Activated naive CD4-positive, alpha-beta T cell treated with anti-CD3 and anti-CD28 coated beads, Interleukin-2, amount 10 ng/mL, durations not matched to agents 7 days and 5 days (primary cell): ENCODE results near the gene URAD.
"Not testable (repeated sequence)": the region's sequence is repeated elsewhere in the genome, so short reads cannot be mapped to it uniquely, and the experiment has no call there.

Experiments used
- CTCF ChIA-PET: fragments of 350-600 bp; sonication (Branson Sonifier 250); formaldehyde crosslinking; loops from one replicate; lab custom pipeline; 2021; ENCODE audit warnings: antibody characterized with exemption; lab: Charles Lee
- DNase-seq: peaks from one replicate; pipeline ENCODE4 v3.0.0-alpha.2; 2020
- H3K27ac Mint-ChIP-seq: one replicate; pipeline ENCODE4 v1.8.0; 2021; ENCODE audit warnings: mild to moderate bottlenecking, moderate library complexity, mixed read lengths
- H3K27me3 Mint-ChIP-seq: one replicate; pipeline ENCODE4 v1.8.0; 2021; ENCODE audit warnings: mild to moderate bottlenecking, mixed read lengths
- H3K36me3 Mint-ChIP-seq: one replicate; pipeline ENCODE4 v1.8.0; 2021; ENCODE audit warnings: mixed read lengths
- H3K4me1 Mint-ChIP-seq: one replicate; pipeline ENCODE4 v1.8.0; 2021; ENCODE audit warnings: mixed read lengths
- H3K4me3 Mint-ChIP-seq: one replicate; pipeline ENCODE4 v1.8.0; 2021; ENCODE audit warnings: mild to moderate bottlenecking, moderate library complexity, mixed read lengths
- H3K9me3 Mint-ChIP-seq: one replicate; pipeline ENCODE4 v1.8.0; 2021; ENCODE audit warnings: mixed read lengths

URAD gene

GRCh38 chr13:28012896-28013295, 24.4 kb upstream of the URAD start:
- Mint-ChIP-seq H3K36me3 (no peaks in the 10 kb centered on the region), H3K27ac (no peak overlapping the region), H3K4me3 (no peak overlapping the region), H3K4me1 (peaks cover 2% of the 10 kb centered on the region), H3K27me3 (peaks cover 10% of the 10 kb centered on the region), H3K9me3 (no peaks in the 10 kb centered on the region)
- CTCF ChIA-PET: no interaction called here
- DNase-seq: no peak

- Mint-ChIP-seq H3K4me3 (no peak overlapping the region), H3K27ac (no peak overlapping the region), H3K27me3 (peaks cover 10% of the 10 kb centered on the region), H3K4me1 (peaks cover 2% of the 10 kb centered on the region), H3K9me3 (no peaks in the 10 kb centered on the region), H3K36me3 (no peaks in the 10 kb centered on the region)
- CTCF ChIA-PET: no interaction called here
- DNase-seq: no peak
These were observed 23.9 kb upstream of the URAD start for GRCh38 chr13:28012383-28012782.

DNA sequence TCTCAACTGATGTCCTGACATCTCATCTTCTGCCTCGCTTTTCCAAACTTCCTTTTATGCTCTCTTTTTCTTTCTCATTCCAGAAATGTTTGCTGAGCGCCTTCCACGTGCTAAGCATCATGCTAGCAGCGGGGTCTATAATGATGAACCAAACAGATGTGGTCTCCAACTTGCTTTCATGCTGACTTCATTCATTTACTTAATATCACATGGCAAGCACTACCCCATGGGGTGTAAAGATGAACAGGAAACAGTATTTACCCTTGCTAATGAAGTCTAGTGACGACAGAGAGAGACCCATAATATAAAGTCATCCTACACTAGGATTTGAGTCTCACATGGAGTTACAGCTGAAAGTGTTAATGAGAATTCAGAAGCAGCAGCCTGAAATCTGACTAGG, 21.6 kb upstream of the URAD start:
- CTCF ChIA-PET: no interaction called here
- H3K27me3 Mint-ChIP-seq: peaks cover 10% of the 10 kb centered on the region
- no peak overlapping the region for H3K27ac Mint-ChIP-seq
- no peaks in the 10 kb centered on the region for H3K9me3 Mint-ChIP-seq
- H3K36me3 Mint-ChIP-seq: no peaks in the 10 kb centered on the region
- no peak overlapping the region for H3K4me3 Mint-ChIP-seq
- peaks cover 2% of the 10 kb centered on the region for H3K4me1 Mint-ChIP-seq
- DNase-seq: no peak

GRCh38 chr13:28005016-28005415, 16.5 kb upstream of the URAD start:
- CTCF ChIA-PET, DNase-seq, H3K4me1 Mint-ChIP-seq, H3K27ac Mint-ChIP-seq, H3K27me3 Mint-ChIP-seq, H3K4me3 Mint-ChIP-seq, H3K9me3 Mint-ChIP-seq, H3K36me3 Mint-ChIP-seq: not testable (repeated sequence)

GRCh38 chr13:28002886-28003698, 14.6 kb upstream of the URAD start:
- H3K4me1 Mint-ChIP-seq: no peaks in the 10 kb centered on the region
- no peaks in the 10 kb centered on the region for H3K27me3 Mint-ChIP-seq
- no peak overlapping the region for H3K4me3 Mint-ChIP-seq
- CTCF ChIA-PET: no interaction called here
- no peaks in the 10 kb centered on the region for H3K9me3 Mint-ChIP-seq
- no peak overlapping the region for H3K27ac Mint-ChIP-seq
- no peaks in the 10 kb centered on the region for H3K36me3 Mint-ChIP-seq
- DNase-seq: no peak

DNA sequence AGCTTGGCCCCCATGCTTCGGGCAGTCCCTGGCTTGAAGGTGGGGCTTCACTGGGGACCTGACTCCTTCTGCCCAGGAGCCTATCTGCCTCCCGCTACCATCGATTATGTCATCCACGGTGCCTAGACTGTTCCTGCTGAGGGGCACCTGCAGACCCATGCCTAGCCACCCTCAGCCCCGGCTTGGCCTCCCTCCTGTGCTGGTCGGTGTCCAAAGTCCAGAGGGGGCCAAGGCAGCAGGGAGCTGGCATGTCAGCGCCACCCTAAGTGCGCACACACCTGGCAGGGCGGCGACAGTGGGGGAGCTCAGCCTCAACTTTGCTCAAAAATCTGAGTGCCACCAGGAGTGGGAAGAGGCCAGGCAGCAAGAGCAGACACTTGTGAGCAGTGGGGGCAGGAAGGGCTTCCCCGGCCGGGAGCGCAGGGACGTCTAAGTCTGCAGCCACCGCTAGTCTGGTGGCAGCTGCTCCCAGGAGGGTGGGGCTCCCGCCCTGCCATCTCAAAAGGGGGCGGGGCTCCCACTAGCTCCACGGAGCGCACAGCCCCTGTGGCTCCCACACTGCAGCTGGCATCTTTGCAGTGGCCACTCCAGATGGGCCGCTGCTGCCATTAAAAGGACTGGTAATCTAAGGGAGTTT, 13.5 kb upstream of the URAD start:
- Mint-ChIP-seq H3K36me3 (no peaks in the 10 kb centered on the region), H3K4me1 (no peaks in the 10 kb centered on the region), H3K27me3 (no peaks in the 10 kb centered on the region), H3K4me3 (no peak overlapping the region), H3K9me3 (no peaks in the 10 kb centered on the region), H3K27ac (no peak overlapping the region)
- DNase-seq: no peak
- CTCF ChIA-PET: no interaction called here

DNA sequence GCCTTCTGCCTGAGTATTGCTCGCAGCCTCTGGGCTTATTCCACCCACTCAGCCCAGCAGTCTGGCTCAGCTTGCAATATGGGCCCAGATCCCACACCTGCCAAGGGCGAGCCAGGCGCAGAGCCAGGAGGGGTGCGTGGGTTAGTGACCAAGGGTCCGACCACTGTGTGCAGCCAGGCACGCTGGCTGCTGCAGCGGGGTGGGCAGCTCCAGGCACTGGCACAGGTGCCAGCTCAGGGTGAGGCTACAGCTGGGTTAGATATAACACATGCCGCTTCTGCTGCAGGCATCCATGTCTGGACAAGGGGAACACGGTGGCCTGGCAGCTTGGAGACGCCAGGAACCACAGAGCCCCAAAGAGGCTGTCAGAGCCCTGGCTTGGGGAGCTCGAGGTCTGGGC, 12.6 kb upstream of the URAD start:
- no peaks in the 10 kb centered on the region for H3K4me1 Mint-ChIP-seq
- no peaks in the 10 kb centered on the region for H3K27me3 Mint-ChIP-seq
- H3K27ac Mint-ChIP-seq: no peak overlapping the region
- no peak overlapping the region for H3K4me3 Mint-ChIP-seq
- no peaks in the 10 kb centered on the region for H3K9me3 Mint-ChIP-seq
- no peak for DNase-seq
- CTCF ChIA-PET: interaction anchor here (0.5 kb wide), 1 partner anchor 124 kb away, joined by 3 read pairs; no protein-coding TSS in a partner anchor
- H3K36me3 Mint-ChIP-seq: no peaks in the 10 kb centered on the region

- no peak overlapping the region for H3K27ac Mint-ChIP-seq
- no peak overlapping the region for H3K4me3 Mint-ChIP-seq
- no peaks in the 10 kb centered on the region for H3K9me3 Mint-ChIP-seq
- no peak for DNase-seq
- H3K27me3 Mint-ChIP-seq: no peaks in the 10 kb centered on the region
- CTCF ChIA-PET: interaction anchor here (0.5 kb wide), 1 partner anchor 125 kb away, joined by 3 read pairs; no protein-coding TSS in a partner anchor
- H3K4me1 Mint-ChIP-seq: no peaks in the 10 kb centered on the region
- H3K36me3 Mint-ChIP-seq: no peaks in the 10 kb centered on the region
These were observed 12.1 kb upstream of the URAD start for GRCh38 chr13:28000567-28000966.

GRCh38 chr13:27997904-27998522, 9.5 kb upstream of the URAD start:
- Mint-ChIP-seq H3K36me3 (no peaks in the 10 kb centered on the region), H3K27me3 (no peaks in the 10 kb centered on the region), H3K4me3 (no peak overlapping the region), H3K27ac (no peak overlapping the region), H3K4me1 (no peaks in the 10 kb centered on the region), H3K9me3 (no peaks in the 10 kb centered on the region)
- DNase-seq: peak; percentile 53
- CTCF ChIA-PET: interaction anchor here (1.4 to 2.1 kb wide), 2 partner anchors 14 to 168 kb away, joined by 5 to 6 read pairs; no protein-coding TSS in a partner anchor

GRCh38 chr13:27991881-27992280, 3.4 kb upstream of the URAD start:
- Mint-ChIP-seq H3K4me3 (no peak overlapping the region), H3K36me3 (no peaks in the 10 kb centered on the region), H3K4me1 (no peaks in the 10 kb centered on the region), H3K27me3 (peaks cover 6% of the 10 kb centered on the region), H3K27ac (no peak overlapping the region), H3K9me3 (no peaks in the 10 kb centered on the region)
- CTCF ChIA-PET: no interaction called here
- DNase-seq: no peak

GRCh38 chr13:27985600-27985999, 2.9 kb downstream of the URAD start:
- DNase-seq: no peak
- Mint-ChIP-seq H3K9me3 (no peaks in the 10 kb centered on the region), H3K4me3 (no peak overlapping the region), H3K36me3 (no peaks in the 10 kb centered on the region), H3K27ac (no peak overlapping the region), H3K4me1 (no peaks in the 10 kb centered on the region), H3K27me3 (peaks cover 45% of the 10 kb centered on the region)
- CTCF ChIA-PET: interaction anchor here (0.9 to 5.3 kb wide), 5 partner anchors 9 to 623 kb away, joined by 3 to 53 read pairs (median 8); no protein-coding TSS in a partner anchor

GRCh38 chr13:27982361-27982760, 6.1 kb downstream of the URAD start:
- no peak for DNase-seq
- Mint-ChIP-seq H3K4me1 (peaks cover 14% of the 10 kb centered on the region), H3K27me3 (peaks cover 76% of the 10 kb centered on the region), H3K36me3 (peaks cover 2% of the 10 kb centered on the region), H3K27ac (no peak overlapping the region), H3K9me3 (no peaks in the 10 kb centered on the region), H3K4me3 (no peak overlapping the region)
- CTCF ChIA-PET: interaction anchor here (0.8 to 5.3 kb wide), 6 partner anchors 10 to 620 kb away, joined by 3 to 53 read pairs (median 4); no protein-coding TSS in a partner anchor

DNA sequence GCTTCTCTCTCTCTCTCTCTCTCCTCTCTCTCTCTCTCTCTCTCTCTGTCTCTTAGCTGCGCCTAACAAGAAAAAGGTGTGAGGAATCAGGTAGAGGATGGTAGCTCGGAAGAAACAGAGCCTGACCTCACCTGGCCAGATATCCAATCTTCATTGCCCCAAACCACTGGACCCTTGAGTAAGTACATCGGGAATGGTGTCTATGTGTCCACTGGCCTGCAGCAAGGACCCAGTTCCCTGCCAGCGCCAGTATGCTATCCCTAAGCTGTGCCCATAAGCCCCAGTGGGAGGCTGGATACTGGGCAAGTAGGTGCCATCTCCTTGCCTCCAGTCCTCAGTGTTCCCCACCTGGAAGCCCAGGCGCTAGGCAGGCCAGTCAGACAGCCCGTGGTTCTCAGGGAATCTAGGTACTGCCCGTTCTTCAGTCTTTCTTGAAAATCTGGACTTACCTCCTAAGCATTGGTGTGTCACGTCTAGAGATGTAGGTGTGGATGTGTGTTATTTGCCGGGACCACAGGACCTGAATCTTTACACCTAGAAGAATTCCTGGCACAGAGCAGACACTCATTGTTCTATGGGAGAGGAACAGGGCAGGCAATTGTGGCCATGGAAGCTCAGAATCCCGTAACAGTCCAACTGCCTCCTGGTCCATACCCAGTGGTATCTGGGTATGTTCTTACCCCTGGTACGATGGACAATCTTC, 7.3 kb downstream of the URAD start:
- H3K4me3 Mint-ChIP-seq: no peak overlapping the region
- H3K9me3 Mint-ChIP-seq: no peaks in the 10 kb centered on the region
- H3K4me1 Mint-ChIP-seq: peaks cover 14% of the 10 kb centered on the region
- H3K27me3 Mint-ChIP-seq: peaks cover 79% of the 10 kb centered on the region
- H3K27ac Mint-ChIP-seq: no peak overlapping the region
- peaks cover 2% of the 10 kb centered on the region for H3K36me3 Mint-ChIP-seq
- CTCF ChIA-PET: interaction anchor here (0.9 to 3.5 kb wide), 3 partner anchors 28 to 155 kb away, joined by 3 to 18 read pairs (median 5); no protein-coding TSS in a partner anchor
- no peak for DNase-seq
